ENCODE measurements around the gene FAM114A2. TPM values are rescaled to one million over a fixed set of nuclear protein-coding genes. Genes with fewer than 3 reads are reported as not detected.
"Not testable (repeated sequence)": the region's sequence is repeated elsewhere in the genome, so short reads cannot be mapped to it uniquely, and the experiment has no call there.

Gene FAM114A2
- polyA plus RNA-seq, result 10 to 100 TPM; 11.6 to 16.8 (median 12.6) TPM

GRCh38 chr5:154038707-154039457, at the start of gene FAM114A2, which contains the start of gene MFAP3:
Gene FAM114A2 (minus strand): TSS chr5:154038910. CDS start chr5:154034953, 3,957 bp downstream.
Gene MFAP3 (plus strand): TSS chr5:154038967. CDS start chr5:154049723, 10,756 bp downstream.
- WGBS, 3 donors, result 1% methylated on average over 51 of the region's 51 CpGs
- H3K27ac ChIP-seq (ENCODE audit: low read depth, low read length), result peak within 1 kb of the TSS; percentile 51

DNA sequence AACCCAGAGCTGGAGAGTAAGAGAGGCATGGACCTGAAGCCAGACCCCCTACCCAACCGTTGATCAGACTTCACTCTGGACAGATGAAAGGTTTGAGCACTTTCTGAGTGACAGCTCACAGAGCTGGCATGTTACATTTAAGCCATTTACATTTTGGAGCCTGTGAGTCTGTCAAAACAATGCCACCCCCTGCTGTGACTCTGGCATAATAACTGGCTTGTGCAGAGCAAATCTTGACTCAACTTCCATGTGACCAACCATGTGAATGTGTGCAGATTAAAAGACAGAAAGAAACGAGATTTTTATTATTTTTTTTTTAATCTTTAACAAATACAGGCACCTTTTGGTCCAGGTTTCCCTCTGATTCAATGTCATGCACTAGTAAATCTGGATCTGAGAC, 48.5 kb upstream of the FAM114A2 start:
- WGBS, 3 donors, result 35 to 59% (median 56%) methylated on average over 2 of the region's 2 CpGs
- H3K27ac ChIP-seq (ENCODE audit: low read depth, low read length), result no peak overlapping the region

DNA sequence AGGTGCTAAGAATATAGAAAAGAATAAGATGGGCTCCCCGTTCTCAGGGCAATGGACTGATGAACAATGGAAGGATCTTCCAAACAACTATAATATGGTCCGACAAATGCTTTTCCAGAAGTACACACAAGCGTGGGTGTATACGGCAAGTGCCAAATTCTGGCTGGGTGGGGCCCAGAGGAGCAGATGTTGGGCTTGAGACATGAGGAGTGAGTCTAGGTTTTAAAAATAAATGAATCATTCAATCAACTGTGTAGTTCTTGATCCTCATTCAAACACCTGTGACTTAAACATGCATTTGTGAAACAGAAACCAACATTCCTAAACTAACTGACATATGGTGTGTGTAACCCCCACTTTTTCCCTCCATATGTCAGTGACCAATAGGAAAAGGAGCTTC, 47.9 kb upstream of the FAM114A2 start:
- no peak overlapping the region for H3K27ac ChIP-seq (ENCODE audit: low read depth, low read length)
- WGBS, 3 donors, result 67 to 70% (median 67%) methylated on average over 4 of the region's 4 CpGs

- WGBS, 3 donors, result 48 to 62% (median 53%) methylated on average over 3 of the region's 3 CpGs
- no peak overlapping the region for H3K27ac ChIP-seq (ENCODE audit: low read depth, low read length)
These were observed 47.4 kb upstream of the FAM114A2 start for GRCh38 chr5:154086146-154086545.

DNA sequence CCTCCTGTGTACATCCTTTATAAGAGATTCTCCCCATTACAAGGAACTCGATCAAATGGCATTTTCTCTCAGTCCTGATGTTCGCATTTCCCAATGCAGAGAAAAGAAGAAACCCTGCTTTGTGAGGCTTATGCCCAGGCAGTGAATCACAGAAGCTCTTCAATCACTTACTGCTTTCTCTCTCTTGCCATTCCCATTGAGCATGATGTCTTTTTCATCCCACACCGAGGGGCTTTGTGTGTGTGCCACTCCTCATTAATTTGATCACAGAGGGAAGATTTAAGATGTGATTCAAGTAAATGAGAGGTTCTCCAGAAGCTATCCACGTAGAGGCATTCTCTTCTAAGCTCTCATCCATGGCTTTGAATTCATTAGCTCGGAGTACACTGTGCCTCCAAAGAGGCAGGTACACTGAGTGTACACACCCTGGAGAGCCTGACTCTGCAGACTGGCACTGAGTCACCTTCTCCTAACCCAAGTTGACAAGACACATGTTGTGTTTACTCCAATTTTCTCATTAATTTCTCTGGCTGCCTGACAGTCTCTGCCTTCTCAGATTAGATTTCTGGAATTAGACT, 45.4 kb upstream of the FAM114A2 start:
- H3K27ac ChIP-seq (ENCODE audit: low read depth, low read length), result no peak overlapping the region
- WGBS, 3 donors, result 90 to 93% (median 91%) methylated on average over 5 of the region's 5 CpGs

DNA sequence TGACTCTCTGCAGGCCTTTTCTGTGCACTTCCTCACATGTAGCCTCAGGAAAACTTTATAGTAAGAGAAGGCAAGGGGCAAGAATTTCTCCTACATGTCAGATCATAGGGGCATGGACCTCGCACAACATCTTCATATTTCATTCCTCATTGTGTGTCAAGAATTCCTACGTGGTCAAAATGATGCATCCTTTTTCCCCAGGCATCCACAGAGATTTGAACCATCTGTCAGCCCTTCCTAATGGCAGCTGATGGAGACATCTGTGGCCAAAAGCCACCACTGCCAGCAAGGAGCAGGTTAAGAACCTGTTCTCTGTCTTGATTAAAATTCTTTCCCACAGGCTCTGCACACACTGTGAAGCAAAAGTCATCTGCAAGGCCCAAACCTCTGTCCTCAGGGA, 42.5 kb upstream of the FAM114A2 start:
- WGBS, 3 donors, result 77 to 84% (median 82%) methylated on average over 2 of the region's 2 CpGs
- H3K27ac ChIP-seq (ENCODE audit: low read depth, low read length), result no peak overlapping the region

GRCh38 chr5:154078272-154078671, 39.6 kb upstream of the FAM114A2 start:
- WGBS, 3 donors, result 24 to 43% (median 30%) methylated on average over 1 of the region's 1 CpG
- no peak overlapping the region for H3K27ac ChIP-seq (ENCODE audit: low read depth, low read length)

DNA sequence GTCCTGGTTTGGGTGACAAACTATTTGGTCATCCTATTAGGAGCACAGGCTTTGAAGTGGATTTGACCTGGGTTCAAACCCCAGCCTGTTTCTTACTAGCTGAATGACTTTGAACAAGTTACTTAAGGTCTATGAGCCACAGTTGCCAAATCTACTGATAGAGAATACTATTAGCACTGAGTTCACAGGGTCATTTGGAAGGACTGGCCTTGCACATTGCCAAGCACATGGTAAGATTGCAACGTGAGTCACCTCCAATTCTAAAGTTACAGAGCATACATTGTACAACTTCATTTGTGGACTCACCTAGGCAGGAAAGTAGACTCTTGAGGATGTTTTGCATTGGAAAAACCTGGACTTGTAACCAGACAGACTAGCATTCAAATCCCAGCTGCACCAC, 39.0 kb upstream of the FAM114A2 start:
- 7 to 37% (median 36%) methylated on average over 1 of the region's 1 CpG for WGBS, 3 donors
- no peak overlapping the region for H3K27ac ChIP-seq (ENCODE audit: low read depth, low read length)

DNA sequence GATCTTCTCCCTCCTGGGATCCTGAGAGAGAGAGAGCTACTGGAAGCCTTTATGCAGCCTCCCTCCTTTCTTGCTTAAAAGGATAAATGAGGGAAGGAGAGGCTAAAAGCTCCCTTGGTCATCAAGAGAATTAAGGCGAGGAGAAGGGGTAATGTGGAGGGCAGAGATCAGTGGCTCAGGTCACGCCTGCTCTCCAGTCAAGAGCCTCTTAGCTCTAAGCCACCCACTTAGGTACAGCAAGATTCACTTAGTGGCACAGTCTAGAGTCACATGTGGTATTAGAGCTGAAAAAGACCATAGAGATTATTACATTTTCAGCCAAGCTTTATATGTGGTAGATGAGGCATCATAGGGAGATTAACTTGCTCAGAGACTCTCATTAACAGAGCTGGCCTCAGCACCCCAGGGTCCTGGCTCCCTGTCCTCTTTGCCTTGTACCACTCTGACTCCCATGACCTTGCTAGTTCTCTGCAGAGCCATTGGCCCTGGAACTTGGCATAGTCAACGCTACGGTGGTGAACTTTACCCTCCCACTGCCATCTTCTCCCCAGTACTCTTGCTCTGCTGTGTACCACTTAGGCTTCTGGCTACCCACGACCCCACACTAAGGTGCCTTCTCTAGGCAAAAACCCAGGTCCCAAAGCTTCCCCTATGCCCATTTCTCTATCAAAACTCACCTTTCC, 37.7 kb upstream of the FAM114A2 start:
- WGBS, 3 donors, result 77 to 96% (median 92%) methylated on average over 5 of the region's 5 CpGs
- no peak overlapping the region for H3K27ac ChIP-seq (ENCODE audit: low read depth, low read length)

GRCh38 chr5:154072414-154073171, 33.9 kb upstream of the FAM114A2 start:
- 24 to 40% (median 35%) methylated on average over 18 of the region's 18 CpGs for WGBS, 3 donors
- no peak overlapping the region for H3K27ac ChIP-seq (ENCODE audit: low read depth, low read length)

DNA sequence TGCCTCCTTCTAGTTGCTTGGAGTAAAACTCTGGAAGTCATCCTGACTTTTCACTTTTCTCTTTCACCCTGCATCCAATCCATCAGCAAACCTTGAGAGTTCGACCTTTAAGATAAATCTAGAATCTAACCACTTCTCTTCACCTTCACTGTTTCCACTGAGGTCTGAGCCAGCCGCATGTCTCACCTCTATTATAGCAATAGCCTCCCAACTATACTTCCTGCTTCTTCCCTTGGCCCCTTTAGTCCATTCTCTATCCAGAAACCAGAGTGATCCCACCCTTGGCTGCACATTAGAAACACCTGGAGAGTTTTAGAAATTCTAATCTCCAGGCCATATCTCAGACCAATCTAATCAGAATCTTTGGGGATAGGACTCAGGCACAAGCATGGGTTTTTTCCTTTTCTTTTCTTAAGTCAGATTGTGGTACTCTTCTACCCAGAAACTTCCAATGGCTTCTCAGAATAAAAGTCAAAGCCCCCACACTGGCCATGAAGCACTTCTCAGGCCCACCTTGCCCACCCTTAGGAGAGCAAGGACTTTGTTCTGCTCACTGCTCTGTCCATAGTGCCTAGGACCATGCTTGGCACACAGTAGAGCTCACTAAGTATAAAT, 33.2 kb upstream of the FAM114A2 start:
- WGBS, 3 donors, result 48 to 55% (median 51%) methylated on average over 2 of the region's 2 CpGs
- H3K27ac ChIP-seq (ENCODE audit: low read depth, low read length), result no peak overlapping the region

DNA sequence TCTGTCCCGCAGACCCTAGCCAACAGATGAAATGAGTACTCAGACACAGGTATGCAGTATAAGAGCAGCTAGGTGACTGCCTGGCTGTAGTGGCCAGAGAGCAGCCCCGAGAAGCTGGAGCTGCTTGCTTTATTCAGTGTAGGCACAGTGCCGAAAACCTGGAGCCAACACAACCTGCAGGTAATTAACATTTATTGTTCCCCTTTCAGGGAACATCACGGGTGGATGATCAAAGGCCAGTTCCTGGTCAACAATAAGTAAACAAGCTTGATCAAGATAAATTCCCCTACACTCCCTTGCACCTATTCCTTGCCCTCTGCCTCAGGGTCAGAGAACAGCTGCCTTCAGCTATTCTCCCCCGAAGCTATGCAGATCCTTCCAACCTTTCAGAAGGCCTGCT, 31.1 kb upstream of the FAM114A2 start:
- H3K27ac ChIP-seq (ENCODE audit: low read depth, low read length), result not testable (repeated sequence)
- 81 to 92% (median 90%) methylated on average over 5 of the region's 5 CpGs for WGBS, 3 donors

DNA sequence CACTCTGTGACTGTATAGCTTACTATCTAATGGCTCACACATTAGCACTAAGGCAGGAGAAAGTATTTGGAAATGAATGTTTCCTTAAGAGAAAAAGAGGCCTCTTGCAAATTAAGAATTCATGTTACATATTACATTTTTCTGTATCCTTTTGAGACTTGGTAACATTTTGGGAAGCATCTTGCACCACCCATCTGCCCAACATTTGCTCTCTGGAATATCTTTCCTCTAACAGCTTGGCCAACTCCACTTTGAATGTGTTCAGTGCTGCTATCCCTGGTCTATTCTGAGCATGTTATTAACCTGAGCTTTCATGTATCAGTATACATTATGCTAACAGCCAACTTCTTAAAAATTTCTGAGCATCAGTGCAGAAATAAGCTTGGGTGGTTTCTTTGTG, 27.3 kb upstream of the FAM114A2 start:
- H3K27ac ChIP-seq (ENCODE audit: low read depth, low read length), result no peak overlapping the region

- H3K27ac ChIP-seq (ENCODE audit: low read depth, low read length), result no peak overlapping the region
These were observed 24.7 kb upstream of the FAM114A2 start for GRCh38 chr5:154063372-154063771.

DNA sequence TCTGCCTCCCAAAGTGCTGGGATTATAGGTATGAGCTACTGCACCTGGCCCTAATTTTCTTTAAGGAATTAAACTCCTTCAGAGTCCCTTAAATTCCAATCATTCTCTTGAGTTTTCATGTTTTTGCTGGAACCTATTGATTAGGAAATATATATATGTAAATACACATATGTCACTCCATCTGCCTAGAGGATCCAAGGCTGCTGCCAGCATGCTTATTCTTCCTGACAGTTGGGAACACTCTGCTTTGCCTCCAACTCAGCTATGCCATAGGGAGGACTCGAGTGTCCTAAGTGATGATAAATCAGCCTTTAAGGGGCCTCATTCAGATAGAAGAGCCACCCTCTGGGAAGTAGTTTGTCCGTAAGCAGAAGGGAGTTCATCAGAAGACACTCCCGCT, 21.9 kb upstream of the FAM114A2 start:
- WGBS, 3 donors, result 88 to 99% (median 91%) methylated on average over 3 of the region's 3 CpGs
- no peak overlapping the region for H3K27ac ChIP-seq (ENCODE audit: low read depth, low read length)

- no peak overlapping the region for H3K27ac ChIP-seq (ENCODE audit: low read depth, low read length)
- WGBS, 3 donors, result 59 to 93% (median 78%) methylated on average over 4 of the region's 4 CpGs
These were observed 20.9 kb upstream of the FAM114A2 start for GRCh38 chr5:154059583-154059982.

DNA sequence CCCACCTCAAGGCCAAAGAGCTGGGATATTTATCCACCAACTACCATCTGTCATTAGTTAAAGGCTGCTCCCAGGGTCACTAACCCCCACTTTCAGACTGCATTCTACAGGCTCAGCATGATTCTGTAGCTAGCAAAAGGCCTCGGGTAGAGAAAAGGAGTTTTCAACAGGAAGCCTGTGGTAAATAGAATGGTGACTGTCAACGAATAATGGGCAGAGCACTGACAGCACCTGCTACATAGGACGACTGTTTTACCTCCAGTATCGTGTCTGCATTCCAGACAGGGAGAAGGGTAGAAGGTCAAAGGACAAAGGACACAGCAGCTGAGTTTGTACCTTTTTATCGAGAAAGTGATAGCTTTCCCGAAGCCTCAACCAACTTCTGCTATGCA, 20.3 kb upstream of the FAM114A2 start:
- WGBS, 3 donors, result 40 to 65% (median 54%) methylated on average over 6 of the region's 6 CpGs
- no peak overlapping the region for H3K27ac ChIP-seq (ENCODE audit: low read depth, low read length)
